NCI-H1092 treated with DMSO at 0.1 percent for 48 hours (cell line): Measurements from ENCODE around the gene WWOX.

Experiments used
- DNase-seq: peaks from one replicate; lab custom pipeline; 2025; lab: John Stamatoyannopoulos, UW

WWOX gene

DNA sequence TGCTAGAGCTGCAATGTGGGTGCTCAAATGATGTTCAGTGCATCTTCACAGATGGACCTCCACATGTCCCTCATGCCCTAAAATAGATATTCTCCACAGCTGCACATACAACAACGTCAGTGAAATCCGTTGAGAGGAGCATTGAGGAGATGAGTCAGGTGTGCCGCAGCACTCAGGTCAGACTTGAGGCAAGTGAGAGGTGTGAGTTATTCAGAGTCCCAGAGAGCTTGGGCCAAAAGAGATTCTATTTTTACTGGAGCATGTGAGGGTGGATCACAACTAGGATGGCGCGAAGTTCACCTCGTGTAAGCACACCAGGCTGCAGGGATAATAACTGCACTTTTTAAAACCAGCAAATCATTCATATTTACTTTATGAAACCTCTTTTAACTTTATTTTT lies 855.8 kb downstream of the WWOX start:
- no peak for DNase-seq

DNA sequence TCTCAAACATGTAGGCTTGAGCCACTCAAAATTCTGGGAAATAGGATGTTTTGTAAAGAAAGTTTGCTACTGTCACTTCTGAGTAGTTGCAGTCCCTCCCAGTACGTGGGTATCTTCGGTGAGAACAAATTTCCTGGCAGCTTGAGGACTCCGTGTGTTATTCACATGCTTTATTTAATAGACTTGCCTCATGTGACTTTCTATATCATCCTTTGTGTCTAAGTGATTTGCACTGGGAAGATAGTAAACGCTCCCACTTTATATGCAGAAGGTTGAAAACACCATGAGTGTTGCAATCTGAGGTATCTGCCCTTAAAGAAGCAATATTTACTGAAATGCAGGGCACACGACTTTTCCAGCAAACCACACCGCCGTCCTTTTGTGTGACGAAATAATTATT lies 857.4 kb downstream of the WWOX start:
- DNase-seq: no peak

DNA sequence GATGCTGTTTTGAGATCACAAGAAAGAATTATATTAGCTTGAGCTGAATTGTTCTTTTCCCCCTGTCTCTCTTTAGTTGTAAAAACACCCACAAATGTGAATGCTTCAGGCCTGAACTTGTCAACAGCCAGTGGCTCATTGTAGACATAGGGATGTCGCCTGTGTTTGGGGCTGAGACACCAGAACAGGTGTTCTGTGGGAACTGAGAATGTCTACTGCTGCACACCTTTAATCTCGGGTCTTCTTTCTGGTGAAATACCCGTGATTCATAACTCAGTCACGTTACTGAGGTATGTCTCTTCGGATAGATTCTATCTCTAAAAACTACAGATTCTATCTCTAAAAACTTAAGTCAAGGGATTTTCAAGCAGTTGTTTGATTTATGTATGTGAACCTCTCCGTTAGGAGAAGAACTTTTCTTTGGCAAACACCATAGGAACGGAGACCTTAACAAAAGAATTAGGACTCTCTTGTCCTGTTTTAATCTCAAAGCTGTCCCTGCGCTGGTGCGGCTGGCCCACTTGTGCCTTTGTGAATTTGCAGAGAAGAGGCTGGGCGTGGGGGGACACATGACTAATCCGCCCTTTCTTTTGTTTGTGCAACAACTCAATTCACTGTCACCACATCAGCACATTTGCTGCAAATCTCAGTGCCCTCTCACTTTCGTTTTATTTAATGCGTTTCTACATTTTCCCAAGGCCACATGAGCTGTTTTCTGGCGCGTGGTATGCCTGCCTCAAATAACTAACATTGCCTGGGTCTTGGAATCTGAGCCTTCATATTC lies 858.1 kb downstream of the WWOX start:
- DNase-seq: no peak

DNA sequence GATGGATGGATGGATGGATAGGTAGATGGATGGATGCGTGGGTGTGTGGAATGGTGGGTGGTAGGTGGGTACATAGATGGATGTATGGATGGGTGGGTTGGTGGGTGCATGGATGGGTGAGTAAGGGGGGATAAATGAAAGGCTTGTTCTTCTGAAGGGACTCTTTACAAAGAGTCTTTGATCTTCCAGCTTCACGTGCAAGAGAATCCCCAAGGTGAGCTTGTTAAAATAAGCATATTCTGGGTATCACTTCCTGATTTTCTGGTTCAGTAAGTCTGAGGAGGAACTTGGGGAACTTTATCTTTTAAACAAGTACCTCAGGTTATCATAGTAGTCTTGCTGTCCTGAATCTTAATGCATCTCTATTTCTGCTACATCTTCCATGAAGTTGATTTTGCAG lies 862.0 kb downstream of the WWOX start:
- no peak for DNase-seq

DNA sequence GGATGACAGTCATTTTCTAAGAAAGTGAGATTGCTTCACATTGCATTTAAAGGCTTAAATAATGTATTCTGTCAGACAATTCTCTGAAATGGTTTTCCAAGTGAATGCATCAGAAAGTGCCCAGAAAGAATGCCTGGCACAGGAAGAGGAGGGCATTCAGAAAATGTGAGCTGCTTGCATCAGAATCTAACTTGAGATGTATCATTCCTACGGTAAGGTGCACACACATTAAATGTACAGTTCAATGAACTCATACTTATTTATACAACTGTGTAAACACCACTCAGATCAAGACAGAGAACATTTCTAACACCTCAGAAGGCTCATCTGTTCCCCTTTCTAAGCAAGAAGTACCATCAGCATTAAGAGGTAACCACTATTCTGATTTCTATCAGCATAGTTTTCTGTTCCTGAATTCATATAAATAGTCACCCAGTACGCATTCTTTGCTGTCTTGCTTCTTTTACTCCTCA lies 863.0 kb downstream of the WWOX start:
- DNase-seq: no peak

DNA sequence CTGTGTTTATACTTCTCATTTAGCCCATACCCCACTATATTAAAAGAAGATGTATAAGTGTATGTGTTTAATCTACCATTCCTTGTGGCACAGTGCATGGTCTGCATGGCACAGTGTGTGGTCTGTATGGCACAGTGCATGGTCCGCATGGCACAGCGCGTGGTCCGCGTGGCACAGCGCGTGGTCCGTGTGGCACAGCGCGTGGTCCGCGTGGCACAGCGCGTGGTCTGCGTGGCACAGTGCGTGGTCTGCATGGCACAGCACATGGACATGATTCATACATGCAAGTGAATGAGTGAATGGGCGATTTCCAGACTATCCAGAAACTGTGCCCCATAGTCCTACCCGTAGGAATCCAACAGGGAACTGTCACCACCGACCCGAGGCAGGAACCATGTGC lies 868.5 kb downstream of the WWOX start:
- DNase-seq: no peak

DNA sequence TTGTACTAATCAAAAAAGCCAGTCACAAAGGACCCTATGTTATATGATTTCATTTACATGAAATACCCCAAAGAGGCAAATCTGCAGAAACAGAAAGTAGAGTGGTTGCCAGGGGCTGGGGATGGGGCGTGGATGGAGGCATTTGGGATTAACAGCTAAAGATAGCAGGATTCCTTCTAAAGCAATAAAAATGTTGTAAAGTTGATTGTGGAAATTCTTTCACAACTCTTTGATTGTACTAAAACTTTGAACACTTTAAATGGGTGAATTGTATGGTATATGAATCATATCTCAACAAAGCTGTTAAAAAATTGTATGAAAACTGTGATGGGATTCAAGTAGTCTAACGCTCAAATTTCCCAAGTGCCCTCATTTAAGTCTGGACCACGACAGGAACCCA lies 870.3 kb downstream of the WWOX start:
- no peak for DNase-seq

DNA sequence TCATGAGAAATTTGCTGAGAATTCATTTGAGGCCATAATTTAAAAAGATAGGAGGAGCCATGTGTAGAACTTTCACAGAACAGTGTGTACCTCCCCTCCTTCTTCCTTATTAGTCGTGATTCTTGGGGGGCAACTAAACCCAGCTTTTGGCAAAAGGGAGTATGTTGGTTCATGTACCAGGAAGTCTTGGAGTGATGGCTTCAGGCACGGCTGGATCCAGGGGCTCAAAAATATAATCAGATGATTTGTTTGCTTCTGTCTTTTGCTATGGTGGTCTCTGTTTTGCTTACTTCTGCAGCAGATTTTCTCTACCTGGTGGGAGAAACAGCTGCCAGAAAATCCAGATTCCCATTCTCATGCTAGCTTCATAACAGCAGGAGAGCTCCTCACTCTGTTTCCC lies 871.2 kb downstream of the WWOX start:
- no peak for DNase-seq

DNA sequence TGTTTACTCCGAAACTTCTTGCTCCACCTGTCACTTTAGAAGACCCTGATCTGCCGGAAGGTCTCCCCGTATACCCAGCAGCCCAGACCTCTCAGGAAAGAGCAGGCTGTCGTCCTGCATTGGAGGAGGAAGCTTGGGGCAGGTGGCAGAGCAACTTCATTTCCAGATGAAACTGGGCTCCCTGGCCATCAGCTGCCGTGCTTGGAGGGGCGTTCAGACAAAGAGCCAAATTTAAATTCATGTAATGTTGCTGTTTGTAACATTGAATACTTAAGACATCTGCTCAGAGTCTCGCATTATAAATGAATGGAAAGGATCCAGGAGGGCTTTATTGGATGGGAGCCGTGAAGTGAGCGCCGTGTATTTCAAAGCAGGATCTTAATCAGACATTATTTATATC lies 872.6 kb downstream of the WWOX start:
- peak; percentile 47 for DNase-seq

DNA sequence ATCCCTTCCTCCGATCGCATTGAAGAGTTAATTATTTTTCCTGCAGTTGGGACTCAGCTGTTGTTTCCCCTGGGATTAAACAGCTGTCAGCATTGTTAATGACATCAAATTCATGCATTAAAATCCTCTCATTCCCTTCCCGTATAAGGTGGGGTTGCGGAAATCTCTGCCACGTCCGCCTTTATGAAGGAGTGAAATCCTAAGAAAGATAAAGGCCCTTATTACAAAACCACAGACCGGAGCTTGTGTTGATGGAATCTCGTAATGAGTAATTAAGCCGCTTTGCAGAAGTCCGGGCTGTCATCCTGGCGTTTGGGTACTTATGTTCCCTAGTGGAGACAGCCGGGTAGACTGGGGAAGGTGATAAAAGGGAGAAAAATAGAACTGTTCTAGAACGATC lies 873.5 kb downstream of the WWOX start:
- no peak for DNase-seq

DNA sequence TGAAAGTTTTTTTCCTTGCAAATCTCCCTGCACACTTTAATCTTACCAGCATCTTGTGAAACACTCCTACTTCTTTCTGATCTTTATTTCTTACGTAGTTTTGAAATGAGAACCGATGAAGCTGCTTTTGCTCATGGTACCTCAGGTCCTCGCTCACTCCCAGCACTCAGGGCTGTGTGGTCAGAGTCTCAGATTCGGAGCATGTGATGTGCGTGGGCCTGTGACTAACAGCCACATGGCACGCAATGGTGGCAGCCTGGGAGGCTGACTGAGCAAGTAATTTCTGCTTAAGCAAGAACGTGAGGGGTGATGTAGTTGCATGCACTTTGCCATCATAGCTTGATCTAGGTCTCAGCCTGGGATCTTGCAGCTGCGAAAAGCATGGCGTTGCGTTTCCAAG lies 876.8 kb downstream of the WWOX start:
- no peak for DNase-seq

DNA sequence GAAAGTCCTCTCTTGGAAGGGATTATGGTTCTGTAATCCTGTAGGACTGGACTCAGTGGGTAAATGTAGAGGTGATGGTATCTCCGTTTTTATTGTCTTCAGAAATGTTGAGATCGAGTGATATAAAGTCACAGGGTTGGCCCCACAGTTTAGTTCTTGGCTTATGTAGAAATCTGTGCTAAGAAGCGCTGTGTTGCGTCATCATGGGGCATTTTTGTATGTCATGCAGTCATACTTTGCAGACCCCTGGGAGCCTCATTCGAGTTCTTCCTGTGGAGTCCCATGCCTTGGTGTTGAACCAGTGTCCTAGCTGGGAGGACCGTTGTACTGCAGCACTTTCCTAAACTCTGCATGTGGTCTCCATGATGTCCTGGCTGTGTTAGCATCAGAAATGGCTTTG lies 881.4 kb downstream of the WWOX start:
- DNase-seq: no peak

DNA sequence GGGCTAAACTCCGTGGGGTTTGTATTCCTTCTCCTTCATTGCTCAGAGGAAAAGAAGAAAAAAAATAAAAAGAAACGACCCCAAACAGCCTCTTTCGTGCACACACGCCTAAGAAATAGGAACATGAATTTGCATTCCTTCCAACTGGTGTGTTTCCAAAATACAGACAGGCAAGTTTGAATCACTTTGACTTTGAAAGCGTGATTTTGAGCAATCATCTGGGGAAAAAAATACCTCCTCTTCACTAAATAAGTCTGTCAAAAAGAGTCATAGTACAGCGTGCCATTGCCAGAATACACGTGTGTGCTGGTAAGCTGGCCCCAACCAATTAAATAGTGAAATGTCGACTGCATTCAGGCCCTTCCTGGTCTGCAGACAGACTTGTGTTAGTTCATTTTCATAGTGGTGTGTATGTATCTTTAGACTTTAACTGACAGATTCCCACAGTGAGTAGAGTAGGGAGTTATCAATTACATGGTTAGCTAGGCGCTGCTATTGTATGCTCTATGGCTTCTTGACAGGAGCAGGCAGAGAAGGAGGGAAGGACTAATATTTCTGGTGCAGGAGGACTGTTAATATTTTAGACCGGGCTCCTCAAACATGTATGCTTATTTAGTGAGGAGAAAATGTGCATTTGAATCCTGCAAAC lies 882.8 kb downstream of the WWOX start:
- DNase-seq: no peak

DNA sequence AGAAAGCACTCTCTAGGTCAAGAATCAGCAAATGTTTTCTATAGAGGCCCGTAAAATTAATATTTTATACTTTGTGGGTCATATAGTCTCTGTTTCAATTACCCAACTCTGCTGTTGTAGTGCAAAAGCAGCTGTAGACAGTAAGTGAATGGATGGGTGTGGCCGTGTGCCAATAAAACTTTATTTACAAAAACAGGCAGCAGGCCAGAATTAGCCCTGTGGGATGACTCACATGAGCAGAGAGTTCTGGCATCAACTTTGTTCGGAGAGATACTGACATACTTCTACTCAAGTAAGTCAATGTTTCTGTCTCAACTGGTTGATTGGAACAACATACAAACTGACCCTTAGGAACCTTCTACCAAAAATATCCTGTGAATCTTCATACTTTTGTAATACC lies 884.9 kb downstream of the WWOX start:
- DNase-seq: no peak

DNA sequence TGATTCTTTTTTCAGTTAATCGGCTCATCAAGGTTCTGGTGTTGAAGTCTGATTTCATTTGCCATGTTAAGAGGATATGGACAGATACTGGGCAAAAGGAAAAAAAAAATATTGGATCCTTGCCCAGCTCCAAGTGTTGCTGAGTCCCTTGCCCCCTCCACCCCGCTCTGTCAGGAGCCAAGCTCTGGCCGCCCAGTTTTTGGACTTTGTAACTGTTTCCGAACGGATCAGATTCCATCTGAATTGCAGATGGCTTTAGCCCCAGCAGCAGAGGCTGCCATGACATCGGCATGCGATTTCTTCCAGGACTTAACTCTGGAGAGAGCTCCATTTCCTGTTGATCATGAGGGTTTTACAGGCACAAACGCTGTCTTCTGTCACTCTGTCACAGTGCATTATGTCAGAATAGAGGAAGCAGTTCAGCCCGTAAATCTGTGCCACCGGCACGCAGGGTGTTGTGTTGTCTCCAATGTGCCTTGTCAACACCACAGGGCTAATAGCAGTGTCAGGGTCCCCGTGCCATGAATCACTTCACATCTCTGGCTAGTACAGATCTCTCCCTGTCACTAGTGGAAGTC lies 885.5 kb downstream of the WWOX start:
- no peak for DNase-seq

DNA sequence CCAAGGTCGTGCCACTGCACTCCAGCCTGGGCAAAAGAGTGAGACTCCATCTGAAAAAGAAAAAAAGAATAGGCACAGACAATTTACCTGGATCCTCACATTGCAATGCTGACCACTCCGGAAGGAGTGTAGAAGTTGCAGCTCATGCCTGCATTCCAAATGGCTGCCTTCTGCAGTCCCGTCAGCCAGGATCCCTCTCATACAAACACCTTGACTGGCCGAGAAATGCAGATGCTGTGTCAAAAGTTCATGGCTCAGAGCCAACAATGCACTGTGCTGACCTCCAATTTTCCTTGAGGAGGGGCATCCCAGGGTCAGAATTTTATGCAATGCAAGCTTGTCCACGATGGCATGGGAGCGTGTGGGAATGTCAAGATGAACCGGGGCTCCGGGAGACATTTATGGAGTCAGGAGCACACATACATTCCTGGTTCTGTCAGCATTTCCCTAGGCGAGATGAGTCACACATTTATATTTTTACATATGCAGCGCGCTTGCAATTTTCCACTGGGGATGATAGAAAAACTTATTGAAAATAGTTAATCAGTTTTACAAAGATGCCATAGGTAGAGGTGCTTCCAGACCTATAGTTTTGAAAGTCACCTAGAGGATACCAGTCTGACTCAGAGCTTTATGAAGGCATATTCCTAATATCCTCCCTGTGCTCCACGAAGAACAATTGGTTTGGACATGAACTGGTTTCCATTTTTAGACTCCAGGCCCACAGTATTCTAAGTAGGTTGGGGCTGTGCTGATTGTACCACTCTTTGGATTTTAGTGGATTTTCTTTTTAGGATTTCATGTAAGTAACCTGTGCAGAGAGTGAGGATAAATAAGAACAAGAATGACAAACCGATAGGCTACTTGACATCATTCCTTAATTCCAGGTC lies 886.5 kb downstream of the WWOX start:
- no peak for DNase-seq

DNA sequence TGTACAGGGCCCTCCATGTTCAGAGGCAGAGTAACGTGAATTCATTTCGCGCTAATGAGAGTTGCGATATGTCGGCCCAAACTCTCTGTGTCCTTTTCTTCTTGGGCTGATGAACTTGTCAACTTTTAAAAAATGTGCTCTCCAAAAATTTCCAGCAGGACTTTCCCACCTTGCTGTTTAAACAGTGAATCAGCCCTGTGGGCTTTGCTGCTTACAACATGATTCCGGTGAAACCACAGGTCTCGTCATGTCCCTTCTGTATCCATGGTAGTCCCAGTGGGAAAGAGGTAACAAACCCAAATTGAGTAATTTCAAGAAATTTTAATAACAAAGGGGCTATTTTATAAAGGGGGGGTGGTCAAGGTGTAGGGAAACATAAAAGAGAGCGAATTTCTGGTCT lies 888.2 kb downstream of the WWOX start:
- no peak for DNase-seq

DNA sequence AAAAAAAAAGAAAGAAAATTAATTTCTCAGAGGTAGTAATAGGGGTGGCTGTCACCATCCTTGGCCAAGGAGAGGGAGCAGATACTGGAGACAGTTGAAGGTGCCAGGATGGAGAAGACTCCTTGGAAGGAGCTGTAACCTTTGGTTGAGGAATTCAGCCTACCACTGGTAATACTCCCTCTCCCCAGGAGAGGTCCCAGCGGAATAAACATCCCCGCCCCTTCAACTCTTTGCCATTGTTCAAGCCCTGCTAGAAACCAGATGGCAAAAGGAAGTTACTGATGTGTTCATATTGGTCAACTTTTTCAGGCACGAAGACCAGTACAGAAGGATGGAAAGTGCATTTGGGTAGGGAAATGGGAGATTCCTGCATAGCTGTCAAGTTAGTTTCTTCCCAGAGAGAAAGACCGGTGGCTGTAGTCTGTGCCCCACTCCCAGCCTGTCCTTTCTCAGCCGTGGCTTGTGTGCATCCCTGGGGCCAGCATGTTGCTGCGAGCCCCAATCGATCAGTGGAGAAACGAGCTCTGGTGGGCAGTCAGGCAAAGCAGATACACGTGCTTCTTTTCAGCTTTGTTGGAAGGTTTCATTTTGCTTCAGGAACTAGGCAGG lies 889.0 kb downstream of the WWOX start:
- DNase-seq: no peak

DNA sequence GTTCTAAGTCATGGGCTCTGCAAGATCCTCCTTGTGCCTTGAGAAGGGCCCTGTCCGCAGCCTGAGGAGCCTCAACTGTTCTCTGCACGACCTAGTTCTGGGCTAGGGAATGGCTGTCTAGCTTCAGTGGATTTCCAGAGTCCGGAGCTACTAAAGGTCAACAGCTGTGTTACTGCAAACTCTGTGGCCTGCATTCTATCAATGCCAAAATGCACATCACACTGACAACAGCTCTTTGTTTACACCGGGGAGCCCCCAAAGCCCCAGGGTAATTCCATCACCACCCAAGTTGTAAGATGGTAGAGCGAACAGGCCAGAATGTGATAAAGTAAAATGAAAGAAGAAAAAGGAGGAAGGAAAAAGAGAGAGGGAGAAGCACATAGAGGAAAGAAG lies 890.9 kb downstream of the WWOX start:
- no peak for DNase-seq

DNA sequence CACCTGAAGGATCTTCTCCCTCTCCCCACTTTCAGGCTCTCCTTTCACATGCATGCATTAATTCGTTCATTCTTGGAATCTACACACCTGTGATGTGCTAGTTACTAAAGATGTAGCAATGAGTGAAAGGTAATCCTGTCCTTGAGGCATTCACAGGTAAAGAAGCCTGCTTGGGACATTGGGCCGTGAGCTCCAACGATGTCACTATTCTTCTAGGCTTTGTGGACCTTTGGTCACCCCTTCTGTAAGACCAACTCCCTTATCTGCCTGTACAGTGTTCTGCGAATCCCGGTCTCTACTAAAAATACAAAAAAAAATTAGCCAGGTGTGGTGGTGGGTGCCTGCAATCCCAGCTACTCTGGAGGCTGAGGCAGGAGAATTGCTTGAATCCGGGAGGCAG lies 892.5 kb downstream of the WWOX start:
- no peak for DNase-seq

DNA sequence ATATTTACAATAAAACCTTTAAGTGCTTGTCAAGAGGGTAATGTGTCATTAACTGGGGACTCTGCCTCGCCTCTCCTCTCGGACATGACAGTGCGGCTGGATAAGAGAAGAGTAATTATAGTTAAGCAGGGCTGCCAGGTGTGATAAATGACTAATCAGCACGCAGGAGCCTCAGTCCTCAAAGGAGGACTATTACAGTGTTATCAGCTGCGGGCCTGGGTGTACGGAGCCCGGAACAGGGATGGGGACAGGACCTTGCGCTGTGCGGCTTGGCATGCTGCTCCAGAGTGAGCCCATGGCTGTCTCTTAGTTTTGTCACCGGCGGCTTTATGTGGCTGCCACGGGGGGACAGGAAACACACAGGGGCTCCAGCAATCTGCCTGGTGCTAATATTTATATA lies 893.9 kb downstream of the WWOX start:
- DNase-seq: peak; percentile 65

DNA sequence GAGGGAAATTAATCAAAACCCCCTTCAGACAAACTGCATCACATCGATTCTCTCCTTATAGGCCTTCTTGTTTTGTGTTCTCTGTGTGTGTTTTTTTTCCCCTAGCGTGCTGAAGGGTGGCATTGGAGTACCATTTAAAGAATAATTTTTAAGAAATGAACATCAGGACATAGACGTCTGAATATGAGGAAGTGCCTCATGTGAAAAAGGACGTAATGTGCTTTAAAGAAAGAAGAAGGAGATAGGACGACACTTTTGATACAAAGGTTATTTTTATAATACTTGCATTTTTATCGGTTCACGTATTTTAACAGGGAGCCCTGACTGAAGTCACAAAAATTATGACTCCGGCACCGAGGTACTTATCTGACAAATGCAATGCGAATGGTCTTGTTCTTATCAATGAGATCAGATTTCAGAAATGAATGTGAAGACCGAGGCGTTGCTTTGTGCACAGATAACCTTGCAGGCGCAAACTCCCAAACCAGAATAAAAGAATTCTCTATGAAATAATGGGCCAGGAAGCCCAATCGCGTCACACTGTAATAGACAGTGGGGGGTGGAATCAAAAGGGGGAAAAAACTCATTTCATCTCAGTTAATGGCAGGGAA lies 894.8 kb downstream of the WWOX start:
- DNase-seq: peak; percentile 68
